Measurements from ENCODE around the gene SELPLG.
A peak's percentile ranks its signal among the peaks of the same experiment; 100 is the strongest.

SELPLG gene

GRCh38 chr12:108618079-108618952 lies 15.4 kb downstream of the SELPLG start:
- DNase-seq, result peak; percentile 82

DNA sequence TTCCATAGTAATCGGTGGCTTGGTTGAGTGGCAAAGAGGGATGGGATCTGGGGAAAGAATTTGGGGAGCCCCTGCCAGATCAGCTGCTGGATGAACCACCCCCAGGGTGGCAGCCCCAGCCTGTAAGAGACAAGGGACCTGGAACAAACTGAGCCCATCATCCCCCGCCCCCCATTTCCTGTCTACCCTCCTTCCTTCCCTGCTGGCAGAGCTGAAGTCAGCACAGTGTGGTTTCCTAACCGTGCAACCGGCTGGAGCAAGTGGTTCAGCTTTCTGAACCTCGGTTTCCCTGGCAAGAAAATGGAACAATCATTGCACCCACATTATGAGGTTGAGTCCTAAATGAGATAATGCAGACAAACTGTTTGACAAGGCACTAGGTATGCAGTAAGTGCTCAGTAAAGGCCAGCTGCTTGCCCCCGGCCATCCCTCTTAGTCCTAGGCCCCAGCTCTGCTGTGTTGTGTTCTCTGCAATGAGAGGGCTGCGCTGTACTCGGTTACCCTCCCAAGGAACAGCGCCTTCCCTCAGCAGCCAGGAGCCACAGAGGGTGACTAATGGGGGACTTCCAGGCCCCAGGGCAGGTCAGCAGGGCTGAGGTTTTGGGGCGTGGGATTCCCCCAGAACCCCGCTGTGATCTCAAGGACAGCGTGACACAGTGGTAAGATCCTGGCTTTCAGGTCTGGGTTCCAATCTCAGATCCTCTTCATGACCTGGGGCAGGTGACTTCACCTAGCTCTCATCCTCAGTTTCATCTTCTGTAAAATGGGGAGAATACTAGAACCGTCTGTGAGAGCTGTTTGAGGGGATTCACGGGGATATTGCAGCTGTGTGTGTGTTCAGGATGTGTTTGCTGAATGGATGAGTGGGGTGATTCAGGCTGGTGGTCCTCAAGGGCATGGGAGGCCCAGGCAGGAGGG lies 16.5 kb downstream of the SELPLG start:
- no peak for DNase-seq

- no peak for DNase-seq
Observed at GRCh38 chr12:108616359-108616758, 17.3 kb downstream of the SELPLG start.

GRCh38 chr12:108615918-108616317 lies 17.8 kb downstream of the SELPLG start:
- no peak for DNase-seq

DNA sequence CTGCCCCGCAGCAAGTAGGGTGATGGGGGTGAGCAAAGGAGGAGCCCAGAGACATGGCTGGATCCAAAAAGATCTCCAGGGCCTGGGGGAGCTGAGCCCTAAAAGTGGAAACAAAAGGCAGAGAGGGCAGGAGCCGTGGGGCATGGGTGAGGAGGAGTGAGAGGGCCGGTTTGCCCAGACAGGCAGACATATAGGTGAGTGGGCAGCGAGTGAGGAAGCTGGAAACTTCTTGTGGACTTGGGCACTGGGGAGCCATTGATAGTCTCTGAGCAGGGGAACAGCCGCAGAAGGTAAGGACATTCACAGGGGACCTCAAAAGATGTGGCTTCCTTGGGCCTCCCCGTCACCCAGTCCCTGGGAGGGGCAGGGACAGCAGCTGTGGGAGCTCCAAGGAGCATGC lies 19.1 kb downstream of the SELPLG start:
- no peak for DNase-seq

- no peak for DNase-seq
Observed at GRCh38 chr12:108614041-108614440, 19.7 kb downstream of the SELPLG start.

GRCh38 chr12:108613548-108613947 lies 20.1 kb downstream of the SELPLG start:
- DNase-seq, result no peak

GRCh38 chr12:108612788-108613282 lies 20.9 kb downstream of the SELPLG start:
- no peak for DNase-seq

DNA sequence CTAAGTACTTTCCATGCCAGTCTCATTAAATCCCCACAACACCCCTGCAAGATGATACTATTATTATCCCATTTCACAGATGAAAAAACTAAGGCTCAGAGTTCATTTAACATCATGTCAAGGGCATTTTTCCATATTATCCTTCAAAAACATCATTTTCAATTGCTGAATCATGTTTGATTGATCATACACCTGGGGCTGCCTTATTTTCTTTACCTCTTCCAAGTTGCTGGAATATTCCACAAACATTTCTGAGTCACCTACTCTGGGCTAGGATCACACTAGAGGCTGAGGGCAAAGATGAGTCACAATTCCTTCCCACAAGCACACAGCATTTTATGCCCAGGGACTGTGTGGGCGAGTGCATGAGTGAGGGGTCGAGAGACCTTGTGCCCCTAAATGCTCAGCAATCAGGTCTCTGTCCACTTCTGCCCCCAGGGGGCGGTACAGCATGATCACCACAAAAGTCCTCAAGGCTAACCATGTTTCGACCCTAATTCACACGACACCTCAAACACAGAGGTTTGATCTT lies 21.7 kb downstream of the SELPLG start:
- DNase-seq, result peak; percentile 84

GRCh38 chr12:108610856-108611605 lies 22.7 kb downstream of the SELPLG start:
- DNase-seq, result no peak

GRCh38 chr12:108610336-108610815 lies 23.3 kb downstream of the SELPLG start:
- DNase-seq, result no peak

DNA sequence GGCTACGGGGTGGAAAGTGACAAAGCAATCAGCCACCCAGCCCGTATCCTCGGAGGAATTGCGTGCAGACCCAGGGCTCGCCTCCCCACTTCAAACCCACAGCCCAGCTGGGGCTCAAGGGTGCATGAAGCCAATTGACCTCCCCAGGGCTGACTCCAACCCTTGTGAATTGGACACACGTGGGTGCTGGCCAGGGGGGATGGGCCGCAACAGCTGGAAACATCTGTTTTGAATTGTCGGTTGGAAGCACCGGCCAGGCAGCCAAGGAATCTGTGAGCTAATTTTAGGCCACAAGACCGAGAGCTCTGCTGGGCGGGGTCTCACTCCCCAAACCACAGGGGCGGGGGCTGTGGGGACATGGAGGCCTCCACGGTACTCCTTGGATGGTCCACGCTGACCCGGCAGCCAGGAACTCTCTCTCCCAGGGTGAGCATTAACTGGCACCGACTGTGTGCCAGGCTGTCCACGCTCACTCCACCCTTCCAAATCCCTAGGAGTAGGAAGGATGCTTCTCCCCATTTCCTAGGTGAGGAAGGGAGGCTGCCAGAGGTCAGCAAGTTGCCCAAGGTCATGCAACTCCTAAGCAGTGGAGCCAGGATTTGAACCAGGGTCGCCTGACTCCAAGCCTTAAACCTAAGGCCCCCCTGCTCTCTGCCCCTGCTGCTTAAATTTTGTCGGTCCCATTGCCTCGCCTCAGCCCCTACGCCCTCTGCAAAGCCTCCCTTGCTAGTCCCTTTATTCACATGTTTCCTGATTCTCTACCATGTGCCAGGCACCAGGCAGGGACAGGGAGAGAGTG lies 24.0 kb downstream of the SELPLG start:
- DNase-seq, result peak; percentile 93

DNA sequence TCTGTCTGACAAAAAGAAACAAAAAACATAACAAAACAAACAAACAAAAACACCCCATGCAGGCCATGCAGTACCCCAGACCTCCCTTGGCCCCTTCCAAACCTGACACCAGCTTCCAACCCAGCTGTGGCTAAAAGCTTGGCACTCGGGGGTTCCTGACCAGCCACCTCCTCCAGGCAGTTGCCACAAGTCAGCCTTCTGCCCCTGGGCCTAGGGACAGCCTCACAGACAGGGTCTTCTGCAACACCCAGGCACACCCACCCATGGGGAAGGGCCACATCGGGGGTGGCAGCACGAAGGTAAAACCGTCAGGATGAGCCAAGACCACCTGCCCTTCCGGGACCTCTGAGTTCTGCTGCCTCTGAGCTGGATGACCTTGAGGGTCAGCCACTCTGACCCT lies 25.1 kb downstream of the SELPLG start:
- DNase-seq, result no peak

DNA sequence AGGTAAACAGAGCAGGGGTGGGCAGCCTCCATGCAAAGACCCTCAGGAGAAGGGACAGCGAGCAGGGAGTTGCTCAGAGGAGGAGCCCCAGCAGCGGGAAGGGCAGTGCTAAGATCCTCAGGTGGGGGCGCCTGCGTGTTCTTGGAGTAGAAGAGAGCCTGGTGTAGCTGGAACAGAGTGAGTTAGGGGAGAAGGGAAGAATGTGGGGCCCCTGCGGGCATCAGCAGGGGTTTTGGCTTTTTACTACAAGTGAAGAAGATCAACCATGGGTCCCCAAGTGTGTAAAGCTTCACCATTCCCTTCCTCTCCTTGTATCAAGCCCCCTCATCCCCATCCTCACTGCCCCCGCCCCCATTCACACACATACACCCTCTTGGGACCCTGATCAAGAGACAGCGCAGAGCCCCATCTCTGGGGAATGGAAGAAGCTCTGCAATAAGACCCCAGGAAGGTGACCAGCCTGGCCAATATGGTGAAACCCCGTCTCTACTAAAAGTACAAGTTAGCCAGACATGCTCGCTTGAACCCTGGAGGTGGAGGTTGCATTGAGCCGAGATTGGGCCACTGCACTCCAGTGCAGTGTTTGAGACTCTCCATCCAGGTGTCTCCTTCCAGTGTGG lies 25.6 kb downstream of the SELPLG start:
- DNase-seq, result no peak

GRCh38 chr12:108606492-108606891 lies 27.2 kb downstream of the SELPLG start:
- no peak for DNase-seq

- no peak for DNase-seq
Observed at GRCh38 chr12:108605690-108606406, 27.8 kb downstream of the SELPLG start.

DNA sequence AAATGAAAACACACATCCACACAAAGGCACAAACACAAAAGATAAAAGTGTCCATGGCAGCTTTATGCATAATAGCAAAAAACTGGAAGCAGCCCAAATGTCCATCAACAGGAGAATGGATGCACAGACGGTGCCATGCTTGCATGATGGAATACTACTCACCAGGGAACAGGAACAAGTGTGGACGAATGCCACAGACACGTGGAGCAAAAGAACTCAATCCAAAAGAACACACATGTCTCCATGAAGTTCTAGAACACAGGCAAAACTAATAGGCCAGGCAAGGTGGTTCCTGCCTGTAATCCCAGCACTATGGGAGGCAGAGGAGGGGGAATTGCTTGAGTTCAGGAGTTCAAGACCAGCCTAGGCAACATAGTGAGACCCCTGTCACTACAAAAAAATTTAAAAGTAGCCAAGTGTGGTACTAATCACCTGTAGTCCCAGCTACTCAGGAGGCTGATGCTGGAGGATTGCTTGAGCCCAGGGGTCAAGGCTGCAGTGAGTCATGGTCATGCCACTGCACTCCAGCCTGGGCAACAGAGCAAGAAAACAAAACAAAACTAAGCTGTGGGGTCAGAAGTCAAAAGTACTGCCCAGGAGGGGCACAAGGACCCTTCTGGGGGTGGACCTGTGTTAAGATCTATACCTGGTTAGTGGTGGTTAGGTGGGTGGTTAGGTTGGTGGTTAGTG lies 28.5 kb downstream of the SELPLG start:
- no peak for DNase-seq

- DNase-seq, result no peak
Observed at GRCh38 chr12:108604208-108604941, 29.3 kb downstream of the SELPLG start.

DNA sequence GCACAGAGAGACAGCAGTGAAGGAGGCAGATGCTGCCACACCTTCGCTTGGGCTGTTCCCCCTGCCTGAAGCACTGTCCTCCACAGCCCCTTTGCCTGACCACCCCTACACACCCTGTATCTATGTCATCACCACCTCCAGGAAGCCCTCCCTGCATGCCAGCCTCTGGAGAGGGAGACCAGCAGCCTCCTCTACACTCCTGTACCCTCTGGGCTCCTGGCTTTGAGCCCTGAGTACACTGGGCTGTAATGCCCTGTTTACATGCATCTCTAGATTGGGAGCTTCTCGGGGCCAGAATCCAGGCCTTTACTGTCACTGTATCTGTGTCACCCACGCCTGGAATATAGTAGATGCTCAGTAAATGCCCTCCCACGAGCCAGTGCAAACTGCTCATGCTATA lies 30.0 kb downstream of the SELPLG start:
- DNase-seq, result no peak

Data from fibroblast of skin of abdomen (primary cell).